NK-92 treated with Interleukin-12 subunit alpha and Interleukin-12 subunit beta, amount 100 ng/mL, for 24 hours (cell line): ENCODE results near the gene LHX5.

ENCODE experiments used
- DNase-seq: peaks from one replicate; lab custom pipeline; 2025; lab: John Stamatoyannopoulos, UW

LHX5 gene

GRCh38 chr12:113477842-113478215 lies 6.2 kb upstream of the LHX5 start:
- no peak for DNase-seq

GRCh38 chr12:113477171-113477841 lies 5.6 kb upstream of the LHX5 start:
- DNase-seq, result no peak

GRCh38 chr12:113476176-113476986 lies 4.7 kb upstream of the LHX5 start:
- no peak for DNase-seq

GRCh38 chr12:113475451-113476175 lies 3.9 kb upstream of the LHX5 start:
- no peak for DNase-seq

GRCh38 chr12:113474635-113475436 lies 3.2 kb upstream of the LHX5 start:
- no peak for DNase-seq

GRCh38 chr12:113473942-113474341 lies 2.3 kb upstream of the LHX5 start:
- DNase-seq, result no peak

- DNase-seq, result no peak
Observed at GRCh38 chr12:113473400-113473799, 1.7 kb upstream of the LHX5 start.

GRCh38 chr12:113472191-113473121 lies 785 bp upstream of the LHX5 start:
- DNase-seq, result no peak

- DNase-seq, result no peak
Observed at GRCh38 chr12:113470871-113471618, 626 bp downstream of the LHX5 start.

GRCh38 chr12:113469949-113470743 lies 1.5 kb downstream of the LHX5 start:
- no peak for DNase-seq

- DNase-seq, result no peak
Observed at GRCh38 chr12:113469224-113469948, 2.3 kb downstream of the LHX5 start.

GRCh38 chr12:113468365-113469223 lies 3.1 kb downstream of the LHX5 start:
- DNase-seq, result no peak

- DNase-seq, result no peak
Observed at GRCh38 chr12:113467502-113468364, 3.9 kb downstream of the LHX5 start.

GRCh38 chr12:113467142-113467501 lies 4.5 kb downstream of the LHX5 start:
- no peak for DNase-seq

- no peak for DNase-seq
Observed at GRCh38 chr12:113466454-113467141, 5.1 kb downstream of the LHX5 start.

GRCh38 chr12:113465808-113466453 lies 5.7 kb downstream of the LHX5 start:
- no peak for DNase-seq
